IMR-90 (cell line): ENCODE measurements around the gene SEMA6C. TPM values are rescaled to one million over a fixed set of nuclear protein-coding genes. Genes with fewer than 3 reads are reported as not detected.

ENCODE experiments used
- ATAC-seq: fragments of 200-7000 bp; cut with Tn5 transposase; 2 replicates; pipeline ENCODE4 v1.9.1; 2020; ENCODE audit warnings: low read depth, mild to moderate bottlenecking, moderate library complexity
- BruUV-seq: library from RNA; stranded (reverse); fragments of 400-500 nt; replicated peaks from 2 replicates; lab custom pipeline; 2021; lab: Mats Ljungman, UMichigan
- CTCF ChIA-PET: fragments of 300-600 bp; formaldehyde crosslinking; extraction: SDS; loops from one replicate; lab custom pipeline; 2021; ENCODE audit warnings: antibody characterized with exemption; lab: Yijun Ruan, JAX
- POLR2A ChIA-PET: fragments of 300-600 bp; sonication (Branson Sonifier 250); formaldehyde crosslinking; loops from one replicate; lab custom pipeline; 2022; ENCODE audit warnings: antibody characterized with exemption; ENCODE audit not compliant: unreplicated experiment; lab: Charles Lee
- DNase-seq: peaks from one replicate; pipeline ENCODE4 v3.0.0; 2013
- H2AFZ ChIP-seq: replicated peaks from 2 replicates; pipeline ENCODE3; 2013; ENCODE audit warnings: low read length, mild to moderate bottlenecking; ENCODE audit not compliant: poor library complexity
- H2AK5ac ChIP-seq: 2 replicates; pipeline ENCODE4 v1.6.1; 2013; ENCODE audit warnings: low read depth, low read length, inconsistent platforms
- H2AK9ac ChIP-seq: replicated peaks from 2 replicates; pipeline ENCODE3; 2013; ENCODE audit warnings: mild to moderate bottlenecking, low read depth, low read length, moderate library complexity; ENCODE audit not compliant: poor library complexity
- H2BK120ac ChIP-seq: 2 replicates; pipeline ENCODE4 v1.6.1; 2013; ENCODE audit warnings: low read depth, low read length, inconsistent platforms
- H2BK15ac ChIP-seq: 3 replicates; pipeline ENCODE4 v1.6.1; 2013; ENCODE audit warnings: low read depth, low read length, inconsistent platforms
- H2BK20ac ChIP-seq: 2 replicates; pipeline ENCODE4 v1.6.1; 2013; ENCODE audit warnings: low read depth, mild to moderate bottlenecking, inconsistent platforms, low read length, moderate library complexity
- H2BK5ac ChIP-seq: 2 replicates; pipeline ENCODE4 v1.6.1; 2013; ENCODE audit warnings: mild to moderate bottlenecking, low read depth, low read length, inconsistent platforms; ENCODE audit not compliant: poor library complexity, severe bottlenecking
- H3K14ac ChIP-seq: replicated peaks from 2 replicates; pipeline ENCODE4 v1.6.1; 2013; ENCODE audit warnings: low read depth, low read length, inconsistent platforms
- H3K18ac ChIP-seq: 2 replicates; pipeline ENCODE4 v1.6.1; 2013; ENCODE audit warnings: low read depth, low read length, control low read depth
- H3K23ac ChIP-seq: 2 replicates; pipeline ENCODE4 v1.6.1; 2013; ENCODE audit warnings: low read depth, low read length, inconsistent platforms
- H3K27ac ChIP-seq: 2 replicates; pipeline ENCODE4 v1.5.1; 2013; ENCODE audit warnings: mild to moderate bottlenecking, control low read depth, low read length; ENCODE audit not compliant: insufficient read depth
- H3K27me3 ChIP-seq: 2 replicates; pipeline ENCODE4 v1.6.1; 2013; ENCODE audit warnings: low read length; ENCODE audit not compliant: control insufficient read depth, insufficient read depth
- H3K36me3 ChIP-seq: 2 replicates; pipeline ENCODE4 v1.6.1; 2013; ENCODE audit warnings: low read length, mixed read lengths; ENCODE audit not compliant: control insufficient read depth, insufficient read depth
- H3K4ac ChIP-seq: 2 replicates; pipeline ENCODE4 v1.6.1; 2013; ENCODE audit warnings: low read depth, low read length, inconsistent platforms
- H3K4me1 ChIP-seq: 2 replicates; pipeline ENCODE4 v1.6.1; 2013; ENCODE audit warnings: low read length, mixed read lengths; ENCODE audit not compliant: control insufficient read depth, insufficient read depth
- H3K4me2 ChIP-seq: 2 replicates; pipeline ENCODE4 v1.6.1; 2013; ENCODE audit warnings: low read depth, mild to moderate bottlenecking, control low read depth, low read length, moderate library complexity
- H3K4me3 ChIP-seq: 2 replicates; pipeline ENCODE4 v1.5.1; 2013; ENCODE audit warnings: low read depth, mild to moderate bottlenecking, control low read depth, low read length, moderate library complexity; ENCODE audit not compliant: insufficient read depth
- H3K56ac ChIP-seq: 2 replicates; pipeline ENCODE4 v1.6.1; 2013; ENCODE audit warnings: low read length, inconsistent platforms; ENCODE audit not compliant: insufficient read depth; ENCODE audit errors: extremely low read depth
- H3K79me1 ChIP-seq, 2 experiments: 2 replicates each; pipeline ENCODE4 v1.6.1; 2013; ENCODE audit warnings: low read length in 2 of 2, inconsistent platforms in 1 of 2, low read depth in 1 of 2
- H3K9ac ChIP-seq: 2 replicates; pipeline ENCODE4 v1.6.1; 2013; ENCODE audit warnings: low read depth, low read length, control low read depth
- H3K9me1 ChIP-seq: 2 replicates; pipeline ENCODE4 v1.6.1; 2013; ENCODE audit warnings: low read length, inconsistent platforms; ENCODE audit not compliant: insufficient read depth
- H3K9me3 ChIP-seq: 2 replicates; pipeline ENCODE4 v1.6.1; 2013; ENCODE audit warnings: low read length; ENCODE audit not compliant: control insufficient read depth, insufficient read depth
- H4K20me1 ChIP-seq: 2 replicates; pipeline ENCODE4 v1.6.1; 2013; ENCODE audit warnings: low read length, inconsistent platforms; ENCODE audit not compliant: insufficient read depth
- H4K5ac ChIP-seq: 2 replicates; pipeline ENCODE4 v1.6.1; 2013; ENCODE audit warnings: mild to moderate bottlenecking, low read depth, low read length, control low read depth
- H4K8ac ChIP-seq, 2 experiments: 2 replicates each; pipeline ENCODE4 v1.6.1; 2013; ENCODE audit warnings: low read depth in 2 of 2, low read length in 2 of 2, control low read depth in 1 of 2, inconsistent platforms in 1 of 2
- H4K91ac ChIP-seq: 2 replicates; pipeline ENCODE4 v1.6.1; 2013; ENCODE audit warnings: low read depth, low read length, inconsistent platforms; ENCODE audit not compliant: insufficient read depth
- BHLHE40 ChIP-seq: fragments of 150-350 bp; IDR thresholded peaks from 2 replicates; pipeline ENCODE4 v1.6.1; 2016; ENCODE audit warnings: mild to moderate bottlenecking, low read depth, low read length
- CEBPB ChIP-seq: IDR thresholded peaks from 2 replicates; pipeline ENCODE4 v1.6.1; 2012; ENCODE audit warnings: low read depth, low read length, improper control_type of control experiment
- FOS ChIP-seq: fragments of 150-350 bp; IDR thresholded peaks from 2 replicates; pipeline ENCODE4 v1.6.1; 2016; ENCODE audit warnings: low read depth, low read length
- MAFK ChIP-seq: IDR thresholded peaks from 2 replicates; pipeline ENCODE4 v1.6.1; 2012; ENCODE audit warnings: low read depth, low read length, improper control_type of control experiment
- MXI1 ChIP-seq: IDR thresholded peaks from 2 replicates; pipeline ENCODE4 v1.6.1; 2012; ENCODE audit warnings: low read depth, mild to moderate bottlenecking, low read length, moderate library complexity, borderline replicate concordance
- POLR2A ChIP-seq: IDR thresholded peaks from 2 replicates; pipeline ENCODE4 v1.6.1; 2012; ENCODE audit warnings: mild to moderate bottlenecking, low read depth, low read length
- RCOR1 ChIP-seq: IDR thresholded peaks from 2 replicates; pipeline ENCODE4 v1.6.1; 2012; ENCODE audit warnings: mild to moderate bottlenecking, low read length, improper control_type of control experiment; ENCODE audit not compliant: insufficient replicate concordance
- WGBS, 2 experiments: methylation state at CpG; one replicate each; pipeline versions ENCODE4 v1.1.5 to v1.1.7; 2013; ENCODE audit warnings: missing lambda C conversion rate in 2 of 2; ENCODE audit not compliant: insufficient read length in 1 of 2; ENCODE audit errors: extremely low coverage in 2 of 2; 5-methylcytosine and 5-hydroxymethylcytosine counted together
- dilution Hi-C: fragments of 300-500 bp; cut with HindIII; formaldehyde crosslinking; loops from one replicate; pipeline ENCODE4 v1.14.3; 2018; ENCODE audit warnings: low sequenced_read_pairs; ENCODE audit not compliant: unreplicated experiment
- in situ Hi-C: fragments of 300-500 bp; cut with MboI; formaldehyde crosslinking; loops from 3 replicates; pipeline ENCODE4 v1.14.3; 2019; ENCODE audit warnings: low sequenced_read_pairs, inconsistent platforms, mixed read lengths
- intact Hi-C: fragments of 100-400 bp; cut with micrococcal nuclease; formaldehyde crosslinking; loops from 2 replicates; pipeline ENCODE4 v1.10.0; 2022
- polyA plus RNA-seq, 3 experiments: library from polyadenylated mRNA; depleted of rRNA; stranded (reverse); fragments of >200 nt; gene quantifications; 2 replicates each; pipeline ENCODE4 v1.2.3, GENCODE V29; 2012; ENCODE audit warnings: low replicate concordance in 1 of 3
- total RNA-seq: library from RNA; depleted of rRNA; stranded (reverse); fragments of >200 nt; gene quantifications from 2 replicates; pipeline ENCODE4 v1.2.3, GENCODE V29; 2012
- TF ChIP-seq, protein P1 (sequence below): fragments of 150-350 bp; IDR thresholded peaks from 2 replicates; pipeline ENCODE4 v1.6.1; 2017; ENCODE audit warnings: mild to moderate bottlenecking, antibody characterized with exemption, low read length, low read depth

The SEMA6C gene
- total and polyA plus RNA-seq, 2 of the 4 experiments (the other 2 are of a cell fraction) = 0.36 to 2.0 TPM

DNA sequence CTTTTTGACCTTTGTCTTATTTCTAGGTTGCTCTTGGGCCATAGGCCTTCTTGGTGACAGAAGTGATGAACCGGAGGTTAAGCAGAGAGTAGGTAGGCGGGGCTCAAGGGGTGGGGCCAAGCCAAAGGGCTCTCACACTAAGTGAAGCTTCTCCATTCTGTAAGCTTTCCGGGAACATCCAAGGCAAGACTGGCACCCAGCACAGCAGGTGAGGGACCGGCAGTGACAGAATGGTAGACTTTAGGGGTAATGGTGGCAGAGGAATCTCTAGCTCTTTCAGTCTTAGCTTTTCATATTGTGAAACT lies 10.0 kb upstream of the SEMA6C start, which contains the start of gene TNFAIP8L2:
TSS of gene TNFAIP8L2 (plus strand) at position 135 of the 305 bp plus-strand sequence. CDS start 2,049 bp downstream, outside the sequence.
- H2AK5ac ChIP-seq = no peak within 1 kb of the TSS
- intact Hi-C loops (loop anchor here (1.0 to 2.0 kb wide), 2 partner anchors 57 to 132 kb away; no protein-coding TSS in a partner anchor), in situ Hi-C loops (loop anchor here (5.0 kb wide), 1 partner anchor 59 kb away; no protein-coding TSS in a partner anchor), dilution Hi-C loops (no loop called here)
- no peak within 1 kb of the TSS for H4K91ac ChIP-seq
- no peak within 1 kb of the TSS for H3K27ac ChIP-seq
- H3K14ac ChIP-seq = no peak within 1 kb of the TSS
- H4K5ac ChIP-seq = no peak within 1 kb of the TSS
- peaks cover 37% of the 10 kb centered on the region for H3K36me3 ChIP-seq
- H3K9ac ChIP-seq = no peak within 1 kb of the TSS
- no peak within 1 kb of the TSS for H3K23ac ChIP-seq
- no peak within 1 kb of the TSS for H2BK20ac ChIP-seq
- no peaks in the 10 kb centered on the region for H4K20me1 ChIP-seq
- no TSS peak for BruUV-seq
- DNase-seq (no peak), ATAC-seq (no peak)
- H2AFZ ChIP-seq = no peak within 1 kb of the TSS
- no peak within 1 kb of the TSS for H2AK9ac ChIP-seq
- H3K4me2 ChIP-seq = no peak within 1 kb of the TSS
- H3K4me3 ChIP-seq = no peak within 1 kb of the TSS
- no peak within 1 kb of the TSS for H3K18ac ChIP-seq
- H3K56ac ChIP-seq = no peak within 1 kb of the TSS
- H4K8ac ChIP-seq = no peak within 1 kb of the TSS
- H3K79me1 ChIP-seq = 0 out of 4 replicates have a peak, but pooled peaks cover 0 to 3% of the 10 kb centered on the region in 2 experiments
- 100% methylated on average over 2 of the region's 4 CpGs; no CpG with 5 or more reads in 1 of the 2 experiments for WGBS, 2 experiments
- no peak within 1 kb of the TSS for H2BK120ac ChIP-seq
- ChIA-PET CTCF (interaction anchor here (2.5 kb wide), 1 partner anchor 57 kb away, joined by 16 read pairs; no protein-coding TSS in a partner anchor), POLR2A (no interaction called here)
- no peak for TF ChIP-seq BHLHE40
- no peak for TF ChIP-seq POLR2A
- TF ChIP-seq MAFK = no peak
- TF ChIP-seq MXI1 = no peak
- TF ChIP-seq, protein P1, sequence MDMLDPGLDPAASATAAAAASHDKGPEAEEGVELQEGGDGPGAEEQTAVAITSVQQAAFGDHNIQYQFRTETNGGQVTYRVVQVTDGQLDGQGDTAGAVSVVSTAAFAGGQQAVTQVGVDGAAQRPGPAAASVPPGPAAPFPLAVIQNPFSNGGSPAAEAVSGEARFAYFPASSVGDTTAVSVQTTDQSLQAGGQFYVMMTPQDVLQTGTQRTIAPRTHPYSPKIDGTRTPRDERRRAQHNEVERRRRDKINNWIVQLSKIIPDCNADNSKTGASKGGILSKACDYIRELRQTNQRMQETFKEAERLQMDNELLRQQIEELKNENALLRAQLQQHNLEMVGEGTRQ = no peak
- no peak for TF ChIP-seq RCOR1
- no peak for TF ChIP-seq FOS
- TF ChIP-seq CEBPB = no peak
- H3K4ac ChIP-seq = no peak within 1 kb of the TSS
- H2BK15ac ChIP-seq = no peak within 1 kb of the TSS
- no peaks in the 10 kb centered on the region for H3K9me1 ChIP-seq
- no peaks in the 10 kb centered on the region for H3K4me1 ChIP-seq
- H3K27me3 ChIP-seq = no peaks in the 10 kb centered on the region
- H2BK5ac ChIP-seq = no peak within 1 kb of the TSS
- H3K9me3 ChIP-seq = no peaks in the 10 kb centered on the region
